ENCODE results near the gene ASTN2. TPM values are rescaled to one million over a fixed set of nuclear protein-coding genes. Genes with fewer than 3 reads are reported as not detected.

ASTN2 gene
- polyA plus RNA-seq, 2 of the 4 experiments (the other 2 are of a cell fraction): 5.8 to 11.6 TPM

DNA sequence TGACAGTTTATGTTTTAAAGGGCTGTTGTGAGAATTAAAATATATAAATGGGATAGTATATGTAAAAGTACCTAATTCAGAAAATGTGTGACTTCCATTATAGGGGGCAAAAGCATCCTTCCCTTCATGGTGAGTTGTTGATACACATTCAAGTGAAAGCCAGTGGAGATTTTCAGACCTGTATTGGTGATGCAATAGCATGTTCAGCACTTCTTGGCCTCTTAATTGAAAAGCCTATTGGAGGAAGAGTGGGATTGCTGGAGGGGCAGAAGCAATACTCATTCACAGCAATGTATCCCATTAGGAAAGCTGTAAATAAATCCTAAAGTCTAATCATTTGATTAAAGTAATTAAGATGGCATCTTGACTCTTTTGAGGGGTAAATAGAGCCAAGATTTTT, 710.4 kb downstream of the ASTN2 start (continued):
- TF ChIP-seq ZNF302 (CRISPR knock-in tag; IDR thresholded peaks at IDR 0.05) (no peak), POLR2A (IDR thresholded peaks at IDR 0.05; ENCODE audit: low read length) (no peak), MYC (IDR thresholded peaks at IDR 0.05; ENCODE audit: borderline replicate concordance, low read length) (no peak)

DNA sequence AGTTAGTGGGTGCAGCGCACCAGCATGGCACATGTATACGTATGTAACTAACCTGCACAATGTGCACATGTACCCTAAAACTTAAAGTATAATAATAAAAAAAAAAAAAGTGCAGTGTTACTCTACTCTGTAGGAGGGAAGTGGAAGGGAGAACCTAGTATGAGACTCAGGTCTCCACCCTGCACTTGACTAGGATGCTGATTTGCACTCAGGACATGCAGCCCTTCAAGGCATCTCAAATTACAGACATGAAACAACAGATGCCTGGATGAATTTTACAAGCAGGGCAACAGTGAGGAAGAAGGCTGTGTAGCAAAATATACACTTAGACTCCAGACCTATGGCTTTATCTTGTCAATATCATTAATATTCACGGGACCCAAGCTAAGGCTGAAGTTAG, 711.2 kb downstream of the ASTN2 start:
- ChIA-PET POLR2A (no interaction called here), CTCF (no interaction called here)
- no peak for TF ChIP-seq EP300 (IDR thresholded peaks at IDR 0.05)
- TF ChIP-seq GATA3 (IDR thresholded peaks at IDR 0.05; ENCODE audit: borderline replicate concordance): no peak
- no peak for TF ChIP-seq EHMT2 (IDR thresholded peaks at IDR 0.05; ENCODE audit: low read depth)
- no peak for TF ChIP-seq FOSB (CRISPR knock-in tag; IDR thresholded peaks at IDR 0.05)
- no peak for TF ChIP-seq ATOH8 (CRISPR knock-in tag; IDR thresholded peaks at IDR 0.05; ENCODE audit: low read depth)
- no peak for TF ChIP-seq HOXB5 (CRISPR knock-in tag; IDR thresholded peaks at IDR 0.05)
- TF ChIP-seq RARB (CRISPR knock-in tag; IDR thresholded peaks at IDR 0.05): no peak
- no peak overlapping the region for H3K27ac ChIP-seq
- DNase-seq (ENCODE audit: low read depth in 1 of 2, low spot score in 1 of 2) (no peak), FAIRE-seq (no peak), ATAC-seq (no peak)
- peaks cover 9% of the 10 kb centered on the region; the same call in 1 of the 3 replicates for H3K4me1 ChIP-seq
- WGBS (ENCODE audit: missing lambda C conversion rate): 92% methylated on average over 3 of the region's 3 CpGs
- H3K9me3 ChIP-seq: no peaks in the 10 kb centered on the region
- no peak overlapping the region for H3K4me2 ChIP-seq
- no peak overlapping the region for H3K4me3 ChIP-seq

DNA sequence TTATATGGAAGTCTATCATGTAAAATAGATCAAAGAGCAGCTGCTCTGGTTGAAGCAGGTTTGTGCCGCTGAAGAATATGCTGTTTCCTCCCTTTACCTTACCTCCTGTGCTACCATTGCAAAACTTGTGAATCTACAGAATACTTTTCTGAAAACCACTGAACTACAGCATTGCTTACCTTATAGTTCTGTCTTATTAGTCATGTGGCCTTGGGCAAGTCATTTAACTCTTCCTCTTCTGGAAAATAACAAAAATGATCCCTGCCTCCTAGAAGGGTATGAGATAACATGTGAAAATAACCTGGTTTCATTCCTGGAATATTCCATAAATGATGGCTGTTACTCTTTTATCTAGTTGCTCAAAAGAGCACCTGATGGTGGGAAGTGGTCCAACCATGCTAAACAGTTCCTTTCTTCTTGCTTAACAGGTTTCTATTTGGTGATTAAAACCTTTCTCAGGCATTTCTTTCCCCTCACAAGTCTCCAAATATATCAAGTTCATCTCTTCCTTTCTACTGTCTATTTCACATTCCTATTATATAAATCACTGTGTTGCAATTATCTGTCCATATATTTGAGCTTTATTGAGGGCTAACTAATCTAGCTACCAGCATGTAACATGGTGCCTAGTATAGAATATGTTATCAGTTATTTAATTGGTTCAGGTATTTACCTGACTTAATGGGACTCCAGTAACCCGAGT, 712.8 kb downstream of the ASTN2 start:
- no peak overlapping the region for H3K4me3 ChIP-seq
- no peak overlapping the region for H3K4me2 ChIP-seq
- ChIA-PET POLR2A (no interaction called here), CTCF (interaction anchor here (0.8 to 1.0 kb wide), 2 partner anchors 35 to 36 kb away, joined by 3 to 4 read pairs; no protein-coding TSS in a partner anchor)
- ATAC-seq (no peak), DNase-seq (ENCODE audit: low read depth in 1 of 2, low spot score in 1 of 2) (no peak), FAIRE-seq (no peak)
- H3K4me1 ChIP-seq: peaks cover 9% of the 10 kb centered on the region; the same call in 1 of the 3 replicates
- no peak overlapping the region for H3K27ac ChIP-seq
- no peaks in the 10 kb centered on the region for H3K9me3 ChIP-seq
- no peak for TF ChIP-seq POLR2AphosphoS2 (conservative IDR thresholded peaks at IDR 0.05; ENCODE audit: low read length)
- TF ChIP-seq HEYL (CRISPR knock-in tag; IDR thresholded peaks at IDR 0.05): no peak
- no peak for TF ChIP-seq RFX5 (IDR thresholded peaks at IDR 0.05)
- no peak for TF ChIP-seq GATA3 (IDR thresholded peaks at IDR 0.05; ENCODE audit: borderline replicate concordance)
- no peak for TF ChIP-seq USF2 (IDR thresholded peaks at IDR 0.05)
- no peak for TF ChIP-seq ESRRA (IDR thresholded peaks at IDR 0.05; ENCODE audit: borderline replicate concordance, low read length)
- no peak for TF ChIP-seq E2F6 (IDR thresholded peaks at IDR 0.05; ENCODE audit: borderline replicate concordance, low read depth)
- no peak for TF ChIP-seq SREBF2 (IDR thresholded peaks at IDR 0.05)
- TF ChIP-seq CEBPB (IDR thresholded peaks at IDR 0.05): no peak
- no peak for TF ChIP-seq CBX8 (IDR thresholded peaks at IDR 0.05)
- TF ChIP-seq NPAS2 (CRISPR knock-in tag; IDR thresholded peaks at IDR 0.05; ENCODE audit: borderline replicate concordance): no peak
- no peak for TF ChIP-seq BHLHE40 (IDR thresholded peaks at IDR 0.05; ENCODE audit: low read depth, low read length)
- TF ChIP-seq, protein P1, sequence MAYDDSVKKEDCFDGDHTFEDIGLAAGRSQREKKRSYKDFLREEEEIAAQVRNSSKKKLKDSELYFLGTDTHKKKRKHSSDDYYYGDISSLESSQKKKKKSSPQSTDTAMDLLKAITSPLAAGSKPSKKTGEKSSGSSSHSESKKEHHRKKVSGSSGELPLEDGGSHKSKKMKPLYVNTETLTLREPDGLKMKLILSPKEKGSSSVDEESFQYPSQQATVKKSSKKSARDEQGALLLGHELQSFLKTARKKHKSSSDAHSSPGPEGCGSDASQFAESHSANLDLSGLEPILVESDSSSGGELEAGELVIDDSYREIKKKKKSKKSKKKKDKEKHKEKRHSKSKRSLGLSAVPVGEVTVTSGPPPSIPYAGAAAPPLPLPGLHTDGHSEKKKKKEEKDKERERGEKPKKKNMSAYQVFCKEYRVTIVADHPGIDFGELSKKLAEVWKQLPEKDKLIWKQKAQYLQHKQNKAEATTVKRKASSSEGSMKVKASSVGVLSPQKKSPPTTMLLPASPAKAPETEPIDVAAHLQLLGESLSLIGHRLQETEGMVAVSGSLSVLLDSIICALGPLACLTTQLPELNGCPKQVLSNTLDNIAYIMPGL (CRISPR knock-in tag; IDR thresholded peaks at IDR 0.05; ENCODE audit: borderline replicate concordance): no peak
- TF ChIP-seq CHD4 (IDR thresholded peaks at IDR 0.05; ENCODE audit: borderline replicate concordance): no peak
- TF ChIP-seq SMC3 (IDR thresholded peaks at IDR 0.05): no peak
- TF ChIP-seq BCL3 (IDR thresholded peaks at IDR 0.05): no peak
- TF ChIP-seq RNF2 (IDR thresholded peaks at IDR 0.05; ENCODE audit: borderline replicate concordance, low read depth): no peak
- 91% methylated on average over 2 of the region's 2 CpGs for WGBS (ENCODE audit: missing lambda C conversion rate)
